Endothelial cell of umbilical vein (primary cell): ENCODE data around the gene SFXN3.

Experiments
- EZH2 ChIP-seq: IDR thresholded peaks from 2 replicates; pipeline ENCODE4 v1.6.1; 2012; ENCODE audit warnings: borderline replicate concordance, low read depth, mild to moderate bottlenecking, moderate library complexity, low read length, inconsistent platforms; ENCODE audit not compliant: severe bottlenecking
- FOS ChIP-seq: IDR thresholded peaks from 2 replicates; pipeline ENCODE4 v1.6.1; 2011; ENCODE audit warnings: mild to moderate bottlenecking, low read length, moderate library complexity, borderline replicate concordance; ENCODE audit not compliant: insufficient read depth
- JUN ChIP-seq: IDR thresholded peaks from 2 replicates; pipeline ENCODE4 v1.6.1; 2011; ENCODE audit warnings: borderline replicate concordance, low read depth; ENCODE audit not compliant: insufficient read length, insufficient read depth
- MYC ChIP-seq: IDR thresholded peaks from one replicate; pipeline ENCODE4 v1.6.1; 2011; ENCODE audit warnings: mild to moderate bottlenecking, low read depth, low read length
- POLR2A ChIP-seq: IDR thresholded peaks from 2 replicates; pipeline ENCODE4 v1.6.1; 2012; ENCODE audit warnings: low read depth, mild to moderate bottlenecking, control low read depth, low read length
- POLR2AphosphoS5 ChIP-seq: IDR thresholded peaks from 2 replicates; pipeline ENCODE4 v1.6.1; 2012; ENCODE audit warnings: low read depth, mild to moderate bottlenecking, control low read depth, low read length, moderate library complexity; ENCODE audit not compliant: insufficient read depth
- TF ChIP-seq, protein P1 (sequence below), 2 donors: IDR thresholded peaks; 1 replicate in 1 of 2; 2 replicates in 1 of 2; pipeline ENCODE4 v1.5.1; 2011; ENCODE audit warnings: low read length in 2 of 2, mild to moderate bottlenecking in 2 of 2, moderate library complexity in 2 of 2, control low read depth in 1 of 2, inconsistent platforms in 1 of 2, low read depth in 1 of 2; ENCODE audit not compliant: insufficient read depth in 1 of 2; ENCODE audit errors: extremely low read depth in 1 of 2

DNA sequence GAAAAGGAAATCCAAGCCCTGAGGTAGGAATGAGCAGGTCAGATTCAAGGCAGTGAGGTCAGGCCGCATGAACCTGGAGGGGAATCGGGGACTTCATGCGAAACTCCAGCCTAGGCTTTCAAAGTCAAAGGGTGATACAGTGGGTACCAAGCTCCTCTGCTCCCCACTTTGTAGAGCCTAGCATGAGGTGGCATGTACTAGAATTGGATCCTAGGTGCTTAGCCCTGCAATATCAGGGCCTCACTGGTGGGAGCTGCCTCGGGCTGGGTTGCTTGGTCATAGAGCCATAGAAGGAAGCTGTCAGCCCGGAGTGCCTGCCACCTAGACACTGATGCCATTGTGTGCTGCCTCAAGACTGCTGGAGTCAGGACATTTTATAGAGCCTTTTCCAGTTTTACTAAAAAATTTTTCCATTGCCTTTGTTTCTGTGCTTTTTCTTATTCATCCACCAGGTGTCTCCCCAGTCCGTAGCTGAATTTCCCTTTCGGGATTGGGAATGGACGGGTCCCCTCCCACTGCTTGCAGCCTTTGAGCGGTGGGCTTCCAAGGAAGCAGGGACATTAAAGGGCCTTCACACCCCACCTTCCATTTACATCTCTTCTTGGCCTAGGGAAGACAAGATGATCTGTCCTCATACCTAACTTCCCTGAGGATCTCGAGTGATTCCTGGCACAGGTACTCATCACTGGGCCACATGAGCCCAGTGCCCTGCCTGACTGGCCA lies 36.9 kb upstream of the SFXN3 start:
- no peak for TF ChIP-seq EZH2
- no peak for TF ChIP-seq MYC
- no peak for TF ChIP-seq FOS
- no peak for TF ChIP-seq POLR2A
- TF ChIP-seq JUN = no peak
- TF ChIP-seq, protein P1, sequence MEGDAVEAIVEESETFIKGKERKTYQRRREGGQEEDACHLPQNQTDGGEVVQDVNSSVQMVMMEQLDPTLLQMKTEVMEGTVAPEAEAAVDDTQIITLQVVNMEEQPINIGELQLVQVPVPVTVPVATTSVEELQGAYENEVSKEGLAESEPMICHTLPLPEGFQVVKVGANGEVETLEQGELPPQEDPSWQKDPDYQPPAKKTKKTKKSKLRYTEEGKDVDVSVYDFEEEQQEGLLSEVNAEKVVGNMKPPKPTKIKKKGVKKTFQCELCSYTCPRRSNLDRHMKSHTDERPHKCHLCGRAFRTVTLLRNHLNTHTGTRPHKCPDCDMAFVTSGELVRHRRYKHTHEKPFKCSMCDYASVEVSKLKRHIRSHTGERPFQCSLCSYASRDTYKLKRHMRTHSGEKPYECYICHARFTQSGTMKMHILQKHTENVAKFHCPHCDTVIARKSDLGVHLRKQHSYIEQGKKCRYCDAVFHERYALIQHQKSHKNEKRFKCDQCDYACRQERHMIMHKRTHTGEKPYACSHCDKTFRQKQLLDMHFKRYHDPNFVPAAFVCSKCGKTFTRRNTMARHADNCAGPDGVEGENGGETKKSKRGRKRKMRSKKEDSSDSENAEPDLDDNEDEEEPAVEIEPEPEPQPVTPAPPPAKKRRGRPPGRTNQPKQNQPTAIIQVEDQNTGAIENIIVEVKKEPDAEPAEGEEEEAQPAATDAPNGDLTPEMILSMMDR (IDR thresholded peaks at IDR 0.05; ENCODE audit: extremely low read depth in 1 of 2, insufficient read depth in 1 of 2, low read depth in 1 of 2, low read length in 2 of 2) = peak; percentile 60 to 63
- no peak for TF ChIP-seq POLR2AphosphoS5
